Fibroblast of mammary gland (primary cell): ENCODE data around the gene SIGLECL1.

ENCODE experiments used
- DNase-seq: peaks from one replicate; pipeline ENCODE4 v3.0.0-alpha.2; 2010; ENCODE audit warnings: low read depth
- H3K4me3 ChIP-seq: 2 replicates; pipeline ENCODE4 v1.5.1; 2011; ENCODE audit warnings: low read depth, mild to moderate bottlenecking, low read length, moderate library complexity; ENCODE audit not compliant: control insufficient read depth
- CTCF ChIP-seq: conservative IDR thresholded peaks from 2 replicates; pipeline ENCODE4 v1.5.1; 2011; ENCODE audit warnings: low read depth, low read length, inconsistent platforms; ENCODE audit not compliant: control insufficient read depth, insufficient read depth

SIGLECL1 gene

GRCh38 chr19:51251468-51251820 is 564 bp downstream of the SIGLECL1 start:
- TF ChIP-seq CTCF, result no peak
- no peak overlapping the region for H3K4me3 ChIP-seq
- no peak for DNase-seq

- no peak for DNase-seq
- no peak for TF ChIP-seq CTCF
- H3K4me3 ChIP-seq, result no peak overlapping the region
These were observed 1.6 kb downstream of the SIGLECL1 start for GRCh38 chr19:51252306-51253079.

GRCh38 chr19:51253088-51253806 is 2.4 kb downstream of the SIGLECL1 start:
- TF ChIP-seq CTCF, result no peak
- H3K4me3 ChIP-seq, result no peak overlapping the region
- no peak for DNase-seq

- no peak overlapping the region for H3K4me3 ChIP-seq
- TF ChIP-seq CTCF, result no peak
- DNase-seq, result no peak
These were observed 5.3 kb downstream of the SIGLECL1 start for GRCh38 chr19:51256155-51256625.

- DNase-seq, result no peak
- no peak for TF ChIP-seq CTCF
- H3K4me3 ChIP-seq, result no peak overlapping the region
These were observed 6.6 kb downstream of the SIGLECL1 start for GRCh38 chr19:51257471-51257870.

- H3K4me3 ChIP-seq, result no peak overlapping the region
- TF ChIP-seq CTCF, result no peak
- no peak for DNase-seq
These were observed 7.6 kb downstream of the SIGLECL1 start for GRCh38 chr19:51258165-51259160.
